Measurements from ENCODE around the gene TMEM167A.

TMEM167A gene

GRCh38 chr5:83076742-83077661 lies at the start of gene TMEM167A, which contains the start of gene XRCC4:
Gene TMEM167A (minus strand): TSS chr5:83077394. CDS start chr5:83077323, 71 bp downstream.
Gene XRCC4 (plus strand): TSS chr5:83077547. CDS start chr5:83104920, 27,373 bp downstream.
- TF ChIP-seq POLR2A (IDR thresholded peaks at IDR 0.05; ENCODE audit: extremely low read depth, insufficient read length), result peak; percentile 87
- TF ChIP-seq MYC (IDR thresholded peaks at IDR 0.05; ENCODE audit: low read depth, low read length), result peak; percentile 58
- peak; percentile 47 for TF ChIP-seq MAX (IDR thresholded peaks at IDR 0.05; ENCODE audit: low read depth, low read length)
- TF ChIP-seq CTCF (IDR thresholded peaks at IDR 0.05; ENCODE audit: low read depth, low read length), result no peak
- peak; percentile 98 for DNase-seq (ENCODE audit: low read depth)
- H3K4me3 ChIP-seq (ENCODE audit: low read depth, low read length), result peak within 1 kb of the TSS; percentile 98

- DNase-seq (ENCODE audit: low read depth), result no peak
- H3K4me3 ChIP-seq (ENCODE audit: low read depth, low read length), result no peak overlapping the region
- no peak for TF ChIP-seq MYC (IDR thresholded peaks at IDR 0.05; ENCODE audit: low read depth, low read length)
- no peak for TF ChIP-seq POLR2A (IDR thresholded peaks at IDR 0.05; ENCODE audit: extremely low read depth, insufficient read length)
- no peak for TF ChIP-seq CTCF (IDR thresholded peaks at IDR 0.05; ENCODE audit: low read depth, low read length)
- TF ChIP-seq MAX (IDR thresholded peaks at IDR 0.05; ENCODE audit: low read depth, low read length), result no peak
These were observed 49.3 kb upstream of the TMEM167A start for GRCh38 chr5:83126501-83126900.

- TF ChIP-seq POLR2A (IDR thresholded peaks at IDR 0.05; ENCODE audit: extremely low read depth, insufficient read length), result no peak
- TF ChIP-seq CTCF (IDR thresholded peaks at IDR 0.05; ENCODE audit: low read depth, low read length), result no peak
- no peak for TF ChIP-seq MYC (IDR thresholded peaks at IDR 0.05; ENCODE audit: low read depth, low read length)
- TF ChIP-seq MAX (IDR thresholded peaks at IDR 0.05; ENCODE audit: low read depth, low read length), result no peak
These were observed 48.4 kb upstream of the TMEM167A start for GRCh38 chr5:83125560-83125959.

GRCh38 chr5:83124593-83124992 lies 47.4 kb upstream of the TMEM167A start:
- H3K4me3 ChIP-seq (ENCODE audit: low read depth, low read length), result no peak overlapping the region
- TF ChIP-seq MAX (IDR thresholded peaks at IDR 0.05; ENCODE audit: low read depth, low read length) (no peak), POLR2A (IDR thresholded peaks at IDR 0.05; ENCODE audit: extremely low read depth, insufficient read length) (no peak), MYC (IDR thresholded peaks at IDR 0.05; ENCODE audit: low read depth, low read length) (no peak), CTCF (IDR thresholded peaks at IDR 0.05; ENCODE audit: low read depth, low read length) (no peak)
- DNase-seq (ENCODE audit: low read depth), result no peak

More at GRCh38 chr5:83125560-83125959, 48.4 kb upstream of the TMEM167A start:
- no peak overlapping the region for H3K4me3 ChIP-seq (ENCODE audit: low read depth, low read length)
- DNase-seq (ENCODE audit: low read depth), result no peak

- DNase-seq (ENCODE audit: low read depth), result no peak
- no peak for TF ChIP-seq CTCF (IDR thresholded peaks at IDR 0.05; ENCODE audit: low read depth, low read length)
- TF ChIP-seq MAX (IDR thresholded peaks at IDR 0.05; ENCODE audit: low read depth, low read length), result no peak
- TF ChIP-seq POLR2A (IDR thresholded peaks at IDR 0.05; ENCODE audit: extremely low read depth, insufficient read length), result no peak
- TF ChIP-seq MYC (IDR thresholded peaks at IDR 0.05; ENCODE audit: low read depth, low read length), result no peak
- H3K4me3 ChIP-seq (ENCODE audit: low read depth, low read length), result no peak overlapping the region
These were observed 41.8 kb upstream of the TMEM167A start for GRCh38 chr5:83118976-83119375.
